AG04450 (cell line): Measurements from ENCODE around the gene TMEM151B. TPM values are rescaled to one million over a fixed set of nuclear protein-coding genes. Genes with fewer than 3 reads are reported as not detected.
"Not testable (repeated sequence)": the region's sequence is repeated elsewhere in the genome, so short reads cannot be mapped to it uniquely, and the experiment has no call there.

Experiments
- CTCF ChIA-PET: fragments of 300-600, 350-600 bp; formaldehyde crosslinking; extraction: SDS; loops from one replicate; lab custom pipeline; 2022; ENCODE audit warnings: antibody characterized with exemption, inconsistent platforms; lab: Charles Lee
- POLR2A ChIA-PET: fragments of 350-600 bp; formaldehyde crosslinking; extraction: SDS; loops from one replicate; lab custom pipeline; 2021; ENCODE audit warnings: antibody characterized with exemption, inconsistent platforms; lab: Yijun Ruan, JAX
- DNase-seq: peaks from one replicate; pipeline ENCODE4 v3.0.0-alpha.2; 2011; ENCODE audit warnings: low read depth, low spot score
- H3K27ac ChIP-seq: one replicate; pipeline ENCODE4 v1.5.1; 2012; ENCODE audit warnings: low read depth, low read length, control low read depth
- H3K27me3 ChIP-seq: one replicate; pipeline ENCODE4 v1.6.0; 2012; ENCODE audit warnings: low read length; ENCODE audit not compliant: control insufficient read depth, insufficient read depth
- H3K4me3 ChIP-seq: 2 replicates; pipeline ENCODE4 v1.5.1; 2011; ENCODE audit warnings: mild to moderate bottlenecking, low read depth, low read length, control low read depth
- H3K9me3 ChIP-seq: 2 replicates; pipeline ENCODE4 v1.5.1; 2012; ENCODE audit warnings: low read length; ENCODE audit not compliant: control insufficient read depth, insufficient read depth
- CTCF ChIP-seq: IDR thresholded peaks from 2 replicates; pipeline ENCODE4 v1.5.1; 2011; ENCODE audit warnings: low read depth, low read length, control low read depth, inconsistent platforms
- polyA plus RNA-seq: library from polyadenylated mRNA; depleted of rRNA; stranded (reverse); fragments of >200 nt; gene quantifications from 2 replicates; pipeline ENCODE4 v1.2.3, GENCODE V29; 2011

The TMEM151B gene
- polyA plus RNA-seq, 1 experiment = not detected

- no peak overlapping the region for H3K27ac ChIP-seq
- H3K4me3 ChIP-seq = no peak overlapping the region
- H3K9me3 ChIP-seq = peaks cover 4% of the 10 kb centered on the region; the same call in 1 of the 2 replicates
- H3K27me3 ChIP-seq = peaks cover 64% of the 10 kb centered on the region
- POLR2A ChIA-PET = no interaction called here
- DNase-seq = no peak
- CTCF ChIA-PET = interaction anchor here (0.9 to 4.7 kb wide), 6 partner anchors 16 to 168 kb away, joined by 3 to 93 read pairs (median 6); partner anchors contain the start of genes AARS2, NFKBIE and TMEM151B
- no peak for TF ChIP-seq CTCF
Measured at GRCh38 chr6:44339763-44340625, 69.7 kb downstream of the TMEM151B start.

- Histone ChIP-seq H3K4me3 (no peak overlapping the region), H3K27me3 (peaks cover 72% of the 10 kb centered on the region), H3K9me3 (peaks cover 4% of the 10 kb centered on the region; the same call in 1 of the 2 replicates), H3K27ac (no peak overlapping the region)
- DNase-seq = no peak
- CTCF ChIA-PET = interaction anchor here (1.1 to 2.9 kb wide), 2 partner anchors 10 to 74 kb away, joined by 3 to 14 read pairs; no protein-coding TSS in a partner anchor
- POLR2A ChIA-PET = no interaction called here
- TF ChIP-seq CTCF = no peak
Measured at GRCh38 chr6:44341095-44341890, 71.0 kb downstream of the TMEM151B start.

GRCh38 chr6:44342052-44342451, 71.8 kb downstream of the TMEM151B start:
- H3K27me3 ChIP-seq = peaks cover 71% of the 10 kb centered on the region
- no peak overlapping the region for H3K4me3 ChIP-seq
- H3K9me3 ChIP-seq = peaks cover 4% of the 10 kb centered on the region; the same call in 1 of the 2 replicates
- no peak overlapping the region for H3K27ac ChIP-seq
- DNase-seq = no peak
- POLR2A ChIA-PET = no interaction called here
- CTCF ChIA-PET = interaction anchor here (0.6 to 2.9 kb wide), 4 partner anchors 11 to 610 kb away, joined by 3 to 14 read pairs (median 3); no protein-coding TSS in a partner anchor
- no peak for TF ChIP-seq CTCF

GRCh38 chr6:44342489-44342888, 72.2 kb downstream of the TMEM151B start, which contains the start of gene SPATS1:
Gene SPATS1, plus strand, starts transcription at chr6:44342650. Its CDS starts 446 bp downstream, at chr6:44343096.
- Histone ChIP-seq H3K9me3 (peaks cover 4% of the 10 kb centered on the region; the same call in 1 of the 2 replicates), H3K4me3 (no peak within 1 kb of the TSS), H3K27me3 (peaks cover 68% of the 10 kb centered on the region), H3K27ac (no peak within 1 kb of the TSS)
- POLR2A ChIA-PET = no interaction called here
- TF ChIP-seq CTCF = no peak
- no peak for DNase-seq
- CTCF ChIA-PET = interaction anchor here (0.6 to 2.9 kb wide), 7 partner anchors 11 to 609 kb away, joined by 3 to 14 read pairs (median 3); no protein-coding TSS in a partner anchor

GRCh38 chr6:44346818-44347217, 76.6 kb downstream of the TMEM151B start:
- H3K9me3 ChIP-seq, H3K4me3 ChIP-seq, DNase-seq, POLR2A ChIA-PET, H3K27ac ChIP-seq: not testable (repeated sequence)
- CTCF ChIA-PET = interaction anchor here (0.6 to 1.3 kb wide), 3 partner anchors 33 to 112 kb away, joined by 3 read pairs; no protein-coding TSS in a partner anchor
- peaks cover 48% of the 10 kb centered on the region for H3K27me3 ChIP-seq
